Measurements from ENCODE around the gene NRM. TPM values are rescaled to one million over a fixed set of nuclear protein-coding genes. Genes with fewer than 3 reads are reported as not detected.

The NRM gene, protein sequence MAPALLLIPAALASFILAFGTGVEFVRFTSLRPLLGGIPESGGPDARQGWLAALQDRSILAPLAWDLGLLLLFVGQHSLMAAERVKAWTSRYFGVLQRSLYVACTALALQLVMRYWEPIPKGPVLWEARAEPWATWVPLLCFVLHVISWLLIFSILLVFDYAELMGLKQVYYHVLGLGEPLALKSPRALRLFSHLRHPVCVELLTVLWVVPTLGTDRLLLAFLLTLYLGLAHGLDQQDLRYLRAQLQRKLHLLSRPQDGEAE
- total RNA-seq = 10 to 100 TPM; 11.7 to 24.2 TPM

DNA sequence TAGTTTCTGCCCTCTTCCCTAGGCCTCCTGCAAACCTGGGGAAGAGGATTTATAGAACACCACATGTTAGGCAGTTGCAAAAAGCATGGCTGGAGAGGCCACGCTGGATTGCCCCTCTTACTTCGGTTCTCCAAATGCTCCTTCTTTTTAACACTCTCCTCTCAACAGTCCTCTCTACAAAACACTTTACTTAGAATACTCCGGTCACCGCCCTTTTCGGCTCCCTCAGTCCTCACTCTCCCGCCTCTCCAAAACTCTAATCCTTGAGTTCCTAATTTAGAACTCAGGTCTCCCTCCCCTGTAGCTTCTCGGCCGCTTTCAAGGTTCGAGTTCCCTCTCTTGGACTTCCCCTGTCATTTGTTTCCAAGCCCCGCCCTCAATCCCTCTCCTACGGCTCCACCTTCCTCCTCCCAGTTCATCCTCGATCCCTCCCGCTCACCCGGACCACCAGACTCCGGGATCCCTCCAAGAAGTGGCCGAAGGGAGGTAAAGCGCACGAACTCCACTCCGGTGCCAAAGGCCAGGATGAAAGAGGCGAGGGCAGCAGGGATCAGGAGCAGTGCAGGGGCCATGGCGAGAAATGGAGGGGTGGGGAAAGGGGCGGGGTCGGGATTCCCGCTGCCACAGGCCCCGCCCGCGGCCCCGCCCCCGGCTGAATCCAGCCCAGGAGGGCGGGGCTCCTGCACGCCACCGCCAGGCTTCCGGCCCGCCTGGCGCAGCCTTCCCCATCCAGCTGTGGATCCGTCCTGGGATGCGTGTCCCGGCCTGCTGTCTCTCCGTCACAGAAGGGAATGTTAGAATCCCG, at the start of gene NRM:
Gene NRM, minus strand, starts transcription at position 582 of the 805 bp plus-strand sequence. Its CDS starts 10 bp downstream, at position 572.
- H3K4me1 Mint-ChIP-seq (ENCODE audit: low read depth in 2 of 2) = peaks cover 35 to 42% of the 10 kb centered on the region in 2 donors

DNA sequence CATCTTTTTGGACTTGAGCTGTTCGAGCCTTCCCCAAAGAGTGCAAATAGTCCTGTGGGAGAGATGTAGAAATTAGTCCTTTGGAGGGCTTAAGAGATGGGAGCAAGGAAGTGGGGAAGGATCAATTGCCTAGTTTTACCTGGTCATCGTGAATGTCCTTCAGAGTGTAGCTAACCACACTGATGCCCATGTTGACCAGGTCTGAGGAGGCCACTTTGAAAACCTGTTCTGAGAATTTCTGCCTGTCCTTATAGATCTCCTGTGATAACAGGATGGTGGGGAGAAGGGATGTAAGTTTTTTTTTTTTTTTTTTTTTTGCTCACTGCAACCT, 49.7 kb upstream of the NRM start:
- peak overlapping the region; percentile 87 to 95 for H3K27ac Mint-ChIP-seq
- peaks cover 68 to 79% of the 10 kb centered on the region in 2 donors for H3K4me1 Mint-ChIP-seq (ENCODE audit: low read depth in 2 of 2)
- ATAC-seq (no peak), DNase-seq (ENCODE audit: low spot score) (no peak)
- peak overlapping the region; percentile 94 for H3K4me3 Mint-ChIP-seq
- H3K9me3 Mint-ChIP-seq = no peaks in the 10 kb centered on the region
- H3K36me3 Mint-ChIP-seq = peaks cover 50% of the 10 kb centered on the region
- no peaks in the 10 kb centered on the region for H3K27me3 Mint-ChIP-seq

More for the DNA sequence above, at the start of gene NRM:
- peaks cover 8% of the 10 kb centered on the region for H3K36me3 Mint-ChIP-seq
- DNase-seq (ENCODE audit: low spot score) (peak; percentile 78), ATAC-seq (peak; percentile 65 to 81)
- no peaks in the 10 kb centered on the region for H3K9me3 Mint-ChIP-seq
- no peaks in the 10 kb centered on the region for H3K27me3 Mint-ChIP-seq
- H3K4me3 Mint-ChIP-seq = peak within 1 kb of the TSS; percentile 100
- H3K27ac Mint-ChIP-seq = peak within 1 kb of the TSS; percentile 98

DNA sequence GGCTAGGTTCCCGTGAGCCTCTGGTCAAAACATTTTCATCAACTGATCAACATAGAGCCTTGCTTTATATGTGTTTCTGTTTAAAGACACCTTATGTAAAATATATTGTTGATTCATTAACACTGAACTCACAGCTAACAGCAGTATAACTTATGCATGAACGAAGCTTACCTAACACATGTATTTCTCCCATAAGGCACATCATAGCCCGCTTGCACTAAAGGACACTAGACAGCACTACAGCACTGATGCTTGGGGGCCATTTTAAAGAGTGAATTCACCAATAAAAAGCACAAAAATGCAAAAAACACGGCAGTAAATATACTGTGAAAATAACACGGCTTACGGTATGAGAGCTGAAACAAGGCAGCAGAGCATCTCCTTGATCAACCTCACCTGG, 47.7 kb upstream of the NRM start:
- H3K4me3 Mint-ChIP-seq = peak overlapping the region; percentile 94
- ATAC-seq (no peak), DNase-seq (ENCODE audit: low spot score) (no peak)
- peak overlapping the region; percentile 12 to 87 for H3K27ac Mint-ChIP-seq
- no peaks in the 10 kb centered on the region for H3K9me3 Mint-ChIP-seq
- H3K4me1 Mint-ChIP-seq (ENCODE audit: low read depth in 2 of 2) = peaks cover 62 to 64% of the 10 kb centered on the region in 2 donors
- H3K27me3 Mint-ChIP-seq = no peaks in the 10 kb centered on the region
- peaks cover 49% of the 10 kb centered on the region for H3K36me3 Mint-ChIP-seq

DNA sequence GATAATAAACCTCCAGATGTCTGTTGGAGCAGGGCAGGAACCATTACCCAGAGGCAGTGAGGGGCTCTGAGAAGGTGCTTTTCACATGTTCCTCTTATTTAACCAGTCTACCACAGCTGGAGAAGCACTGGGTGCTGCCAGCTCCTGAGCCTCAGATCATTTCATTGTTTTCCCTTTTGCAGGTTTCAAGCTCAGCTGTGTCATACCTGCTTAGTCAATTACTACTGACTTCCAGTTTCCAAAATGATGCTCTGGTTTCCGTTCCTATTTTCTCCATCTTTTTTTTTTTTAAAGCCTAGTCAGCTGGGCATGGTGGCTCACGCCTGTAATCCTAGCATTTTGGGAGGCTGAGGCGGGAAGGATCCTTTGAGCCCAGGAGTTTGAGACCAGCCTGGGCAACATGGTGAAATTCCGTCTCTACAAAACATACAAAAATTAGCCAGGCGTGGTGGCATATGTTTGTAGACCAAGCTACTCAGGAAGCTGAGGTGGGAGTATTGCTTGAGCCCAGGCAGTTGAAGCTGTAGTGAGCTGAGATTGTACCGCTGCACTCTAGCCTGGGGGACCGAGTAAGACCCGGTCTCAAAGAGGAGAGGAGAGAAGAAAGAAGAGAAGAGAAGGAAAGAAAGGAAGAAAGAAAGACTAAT, 45.0 kb upstream of the NRM start:
- Mint-ChIP-seq H3K36me3 (peaks cover 36% of the 10 kb centered on the region), H3K4me3 (peak overlapping the region; percentile 86), H3K27me3 (no peaks in the 10 kb centered on the region), H3K9me3 (no peaks in the 10 kb centered on the region), H3K4me1 (ENCODE audit: low read depth in 2 of 2) (peaks cover 54 to 59% of the 10 kb centered on the region in 2 donors), H3K27ac (peak overlapping the region; percentile 87 to 89)
- DNase-seq (ENCODE audit: low spot score) (no peak), ATAC-seq (no peak)

DNA sequence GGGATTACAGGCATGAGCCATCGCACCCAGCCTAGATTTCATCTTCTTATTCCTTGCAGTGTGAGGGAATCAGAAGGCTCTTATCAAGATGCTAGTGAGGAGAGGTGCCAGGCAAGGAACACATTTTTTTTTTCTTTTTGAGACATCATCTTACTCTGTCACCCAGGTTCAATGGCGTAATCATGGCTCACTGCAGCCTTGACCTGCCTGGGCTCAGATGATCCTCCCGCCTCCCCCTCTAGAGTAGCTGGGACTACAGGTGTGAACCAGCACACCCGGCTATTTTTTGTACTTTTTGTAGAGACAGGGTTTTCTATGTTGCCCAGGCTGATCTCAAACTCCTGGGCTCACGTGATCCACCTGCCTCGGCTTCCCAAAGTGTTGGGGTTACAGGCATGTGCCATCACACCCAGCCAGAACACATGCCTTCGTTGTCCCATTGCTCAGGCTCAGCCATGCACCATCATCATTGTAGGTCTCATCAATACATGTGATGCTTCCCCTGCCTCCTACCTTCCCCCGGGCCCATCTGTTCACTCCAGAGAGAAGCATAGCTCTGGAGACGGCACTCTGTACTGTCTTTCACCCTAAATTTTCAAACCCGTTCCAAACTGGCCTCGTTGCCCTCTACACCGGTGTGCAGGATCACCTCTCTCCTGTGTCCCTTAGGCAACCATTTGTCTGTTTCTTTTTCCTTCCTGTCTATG, 41.6 kb upstream of the NRM start:
- Mint-ChIP-seq H3K9me3 (no peaks in the 10 kb centered on the region), H3K36me3 (peaks cover 21% of the 10 kb centered on the region), H3K4me1 (ENCODE audit: low read depth in 2 of 2) (peaks cover 21 to 40% of the 10 kb centered on the region in 2 donors), H3K4me3 (no peak overlapping the region), H3K27ac (no peak overlapping the region), H3K27me3 (no peaks in the 10 kb centered on the region)
- DNase-seq (ENCODE audit: low spot score) (no peak), ATAC-seq (no peak)

DNA sequence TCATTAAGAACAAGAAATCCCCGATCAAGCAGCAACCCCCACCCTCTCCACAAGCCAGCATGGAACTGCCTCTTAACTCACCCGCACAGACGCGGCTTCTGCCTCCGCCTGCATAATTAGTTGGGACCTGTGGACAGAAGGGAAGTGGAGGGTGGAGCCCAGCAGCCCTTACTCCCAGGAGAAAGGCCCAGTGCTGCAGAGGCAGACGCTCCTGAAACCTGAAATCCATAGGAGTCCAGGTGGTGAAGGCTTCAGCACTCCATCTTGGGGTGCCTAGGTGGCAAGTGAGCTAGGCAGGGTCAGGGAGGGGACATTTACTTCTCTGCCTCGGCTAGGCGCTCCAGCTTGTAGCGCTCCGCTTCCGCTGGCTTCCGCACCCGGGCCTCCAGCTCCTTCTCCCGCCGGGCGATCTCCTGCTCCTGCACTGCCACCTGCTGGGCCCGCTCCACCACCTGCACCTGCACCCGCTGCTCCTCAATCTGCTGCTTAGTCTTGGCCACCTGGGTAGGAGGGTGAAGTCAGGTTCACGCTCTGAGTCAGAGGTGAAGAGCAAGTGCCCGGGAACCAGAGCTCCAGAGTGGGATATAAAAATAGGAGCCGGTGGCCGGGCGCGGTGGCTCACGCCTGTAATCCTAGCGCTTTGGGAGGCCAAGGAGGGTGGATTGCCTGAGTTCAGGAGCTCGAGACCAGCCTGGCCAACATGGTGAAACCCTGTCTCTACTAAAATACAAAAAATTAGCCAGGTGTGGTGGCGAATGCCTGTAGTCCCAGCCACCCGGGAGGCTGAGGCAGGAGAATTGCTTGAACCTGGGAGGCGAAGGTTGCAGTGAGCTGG, 40.0 kb upstream of the NRM start:
- H3K27me3 Mint-ChIP-seq = no peaks in the 10 kb centered on the region
- ATAC-seq (peak; percentile 79 to 82), DNase-seq (ENCODE audit: low spot score) (no peak)
- no peak overlapping the region for H3K27ac Mint-ChIP-seq
- H3K4me1 Mint-ChIP-seq (ENCODE audit: low read depth in 2 of 2) = peaks cover 7 to 30% of the 10 kb centered on the region in 2 donors
- H3K9me3 Mint-ChIP-seq = no peaks in the 10 kb centered on the region
- no peak overlapping the region for H3K4me3 Mint-ChIP-seq
- peaks cover 10% of the 10 kb centered on the region for H3K36me3 Mint-ChIP-seq

DNA sequence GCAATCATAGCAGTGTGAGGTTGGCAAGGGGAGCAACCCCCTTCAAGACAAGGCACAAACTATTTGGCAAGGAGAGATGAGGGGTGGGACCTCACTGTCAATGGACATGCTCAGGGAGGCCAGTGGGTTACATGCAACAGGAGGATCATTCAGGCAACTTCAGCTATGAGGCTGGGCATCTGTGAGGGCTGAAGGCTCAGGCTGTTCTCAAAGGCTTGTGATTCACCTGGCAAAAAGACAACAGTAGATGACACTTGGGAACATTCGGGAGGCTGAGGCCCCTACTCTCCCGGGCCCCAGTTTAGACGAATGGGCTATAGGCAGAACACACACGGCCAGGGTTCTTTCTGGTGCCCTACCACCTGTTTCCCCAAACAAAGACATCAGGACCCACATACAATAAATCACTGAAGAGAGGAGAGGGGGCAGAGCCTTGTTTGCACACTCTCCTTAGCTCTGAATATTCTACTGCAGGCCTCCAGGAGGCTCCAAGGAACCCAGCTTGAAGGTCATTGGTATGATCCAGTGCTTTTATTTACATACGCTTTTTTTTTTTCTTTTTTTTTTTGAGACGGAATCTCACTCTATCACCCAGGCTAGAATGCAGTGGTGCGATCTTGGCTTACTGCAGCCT, 37.3 kb upstream of the NRM start:
- Mint-ChIP-seq H3K9me3 (no peaks in the 10 kb centered on the region), H3K4me1 (ENCODE audit: low read depth in 2 of 2) (peaks cover 28 to 44% of the 10 kb centered on the region in 2 donors), H3K27ac (no peak overlapping the region), H3K4me3 (no peak overlapping the region), H3K36me3 (peaks cover 28% of the 10 kb centered on the region), H3K27me3 (no peaks in the 10 kb centered on the region)
- ATAC-seq (no peak), DNase-seq (ENCODE audit: low spot score) (no peak)

DNA sequence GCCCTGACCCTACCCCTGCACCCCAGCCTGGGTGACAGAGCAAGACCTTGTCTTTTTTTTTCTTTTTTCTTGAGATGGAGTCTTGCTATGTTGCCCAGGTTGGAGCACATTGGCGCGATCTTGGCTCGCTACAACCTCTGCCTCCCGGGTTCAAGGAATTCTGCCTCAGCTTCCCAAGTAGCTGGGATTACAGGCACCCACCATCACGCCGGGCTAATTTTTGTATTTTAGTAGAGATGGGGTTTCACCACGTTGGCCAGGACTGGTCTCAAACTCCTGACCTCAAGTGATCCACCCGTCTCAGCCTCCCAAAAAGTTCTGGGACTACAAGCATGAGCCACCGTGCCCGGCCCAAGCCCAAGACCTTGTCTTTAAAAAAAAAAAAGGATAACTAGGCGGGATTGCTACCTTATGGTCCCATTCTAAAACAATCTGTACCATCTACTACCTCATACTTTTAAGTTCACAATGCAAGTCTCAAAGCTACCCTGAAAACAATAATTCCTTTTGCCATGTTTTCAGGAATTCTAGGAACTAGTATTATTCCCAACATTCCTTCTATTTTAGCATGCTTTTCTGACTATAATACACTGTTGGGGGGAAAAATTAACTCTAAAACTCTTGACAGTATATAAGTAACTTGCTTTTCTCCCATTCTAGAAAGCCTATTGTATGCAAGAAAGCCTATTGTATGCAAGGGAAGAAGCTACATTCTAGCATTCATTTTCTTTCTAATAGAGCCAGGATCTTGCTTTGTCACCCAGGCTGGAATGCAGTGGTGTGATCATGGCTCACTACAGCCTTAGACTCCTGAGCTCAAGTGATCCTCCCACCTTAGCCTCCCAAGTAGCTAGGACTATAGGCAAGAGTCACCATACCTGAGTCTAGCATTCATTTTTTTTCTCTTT, 36.0 kb upstream of the NRM start:
- DNase-seq (ENCODE audit: low spot score) = no peak
- peaks cover 35 to 45% of the 10 kb centered on the region in 2 donors for H3K4me1 Mint-ChIP-seq (ENCODE audit: low read depth in 2 of 2)
- H3K27ac Mint-ChIP-seq = peak overlapping the region in 1 of 2 donors; percentile 57
- ATAC-seq = no peak
- peaks cover 35% of the 10 kb centered on the region for H3K36me3 Mint-ChIP-seq
- H3K4me3 Mint-ChIP-seq = no peak overlapping the region
- no peaks in the 10 kb centered on the region for H3K27me3 Mint-ChIP-seq
- no peaks in the 10 kb centered on the region for H3K9me3 Mint-ChIP-seq

DNA sequence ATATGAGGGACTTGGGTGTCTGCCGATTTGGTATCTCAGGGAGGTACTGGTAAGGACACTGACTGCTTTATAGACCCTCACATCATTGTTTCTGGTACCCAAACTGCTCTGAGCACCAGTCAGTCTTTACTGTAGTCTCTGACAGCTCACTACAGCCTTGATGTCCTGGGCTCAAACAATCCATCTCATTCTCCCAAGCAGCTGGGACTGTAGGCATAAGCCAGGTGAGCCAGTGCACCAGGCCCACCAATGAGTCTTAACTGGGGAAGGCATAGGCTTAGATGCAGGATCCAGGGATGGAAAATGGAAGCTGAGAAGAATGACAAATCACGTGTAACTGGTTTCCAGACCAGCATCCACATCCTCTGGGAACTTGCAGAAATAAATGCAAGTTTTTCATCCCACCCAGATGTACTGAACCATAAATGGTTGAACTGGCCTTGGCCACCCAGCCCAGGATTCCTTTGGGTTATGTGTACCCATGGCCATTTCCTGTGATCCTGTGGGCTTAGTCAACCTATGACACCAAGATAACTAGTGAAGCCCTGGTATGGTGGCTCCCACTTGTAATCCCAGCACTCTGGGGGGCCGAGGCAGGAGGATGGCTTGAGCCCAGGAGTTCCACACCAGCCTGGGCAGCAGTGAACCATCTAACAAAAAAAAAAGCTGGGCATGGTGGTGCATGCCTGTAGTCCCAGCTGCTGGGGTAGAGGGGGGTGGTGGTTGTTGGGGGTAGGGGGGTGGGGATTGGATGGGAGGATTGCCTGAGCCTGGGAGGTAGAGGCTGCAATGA, 35.1 kb upstream of the NRM start:
- Mint-ChIP-seq H3K9me3 (no peaks in the 10 kb centered on the region), H3K4me3 (no peak overlapping the region), H3K27me3 (no peaks in the 10 kb centered on the region), H3K4me1 (ENCODE audit: low read depth in 2 of 2) (peaks cover 39 to 41% of the 10 kb centered on the region in 2 donors), H3K36me3 (peaks cover 43% of the 10 kb centered on the region), H3K27ac (peak overlapping the region in 1 of 2 donors; percentile 98)
- ATAC-seq = no peak
- DNase-seq (ENCODE audit: low spot score) = no peak

DNA sequence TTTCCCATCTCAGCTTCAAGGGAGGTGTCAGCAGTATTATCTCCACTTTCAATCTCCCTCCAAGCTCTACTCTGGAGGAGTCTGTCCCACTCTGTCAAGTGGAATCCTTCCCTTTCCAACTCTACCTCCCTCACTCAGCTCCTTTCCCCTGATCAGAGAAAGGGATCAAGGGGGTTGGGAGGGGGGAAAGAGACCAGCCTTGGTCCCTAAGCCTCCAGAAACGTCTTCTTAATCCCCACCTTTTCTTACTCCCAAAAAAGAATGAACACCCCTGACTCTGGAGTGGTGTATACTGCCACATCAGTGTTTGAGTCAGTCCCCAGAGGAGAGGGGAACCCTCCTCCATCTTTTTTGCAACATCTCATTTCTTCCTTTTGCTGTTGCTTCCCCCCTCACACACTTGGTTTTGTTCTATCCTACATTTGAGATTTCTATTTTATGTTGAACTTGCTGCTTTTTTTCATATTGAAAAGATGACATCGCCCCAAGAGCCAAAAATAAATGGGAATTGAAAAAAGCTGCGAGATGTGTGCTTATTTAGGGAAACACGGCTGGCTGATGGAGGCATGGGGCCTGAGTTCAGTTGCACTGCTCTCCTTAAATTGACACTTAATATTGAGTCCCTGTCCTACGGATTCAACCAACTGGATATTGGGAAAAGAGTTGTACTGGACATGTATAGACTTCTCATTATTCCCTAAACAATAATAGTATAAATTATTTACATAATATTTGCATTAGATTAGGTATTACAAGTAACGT, 34.3 kb upstream of the NRM start:
- no peak for ATAC-seq
- Mint-ChIP-seq H3K4me3 (peak overlapping the region; percentile 92), H3K27me3 (no peaks in the 10 kb centered on the region), H3K36me3 (peaks cover 50% of the 10 kb centered on the region), H3K9me3 (no peaks in the 10 kb centered on the region), H3K27ac (peak overlapping the region; percentile 91 to 98), H3K4me1 (ENCODE audit: low read depth in 2 of 2) (peaks cover 34 to 40% of the 10 kb centered on the region in 2 donors)
- no peak for DNase-seq (ENCODE audit: low spot score)

Data from natural killer cell treated with Interleukin-12 subunit alpha and Interleukin-12 subunit beta and Interleukin-15 and Interleukin-18, amount 100 ng/mL, for 72 hours (primary cell).